OCI-LY7 (cell line): ENCODE results near the gene SYNGAP1. TPM values are rescaled to one million over a fixed set of nuclear protein-coding genes. Genes with fewer than 3 reads are reported as not detected.
"Not testable (repeated sequence)": the region's sequence is repeated elsewhere in the genome, so short reads cannot be mapped to it uniquely, and the experiment has no call there.

Experiments used
- Bru-seq: library from RNA; stranded (reverse); fragments of 400-500 nt; gene quantifications from one replicate; lab custom pipeline; 2021; lab: Mats Ljungman, UMichigan
- BruChase-seq, 2 experiments: library from RNA; stranded (reverse); fragments of 400-500 nt; gene quantifications; one replicate each; lab custom pipeline; 2021; lab: Mats Ljungman, UMichigan
- BruUV-seq: library from RNA; stranded (reverse); fragments of 400-500 nt; replicated peaks from 2 replicates; lab custom pipeline; 2021; lab: Mats Ljungman, UMichigan
- CTCF ChIA-PET: fragments of 300-600 bp; sonication (Branson Sonifier 250); formaldehyde crosslinking; loops from one replicate; lab custom pipeline; 2022; ENCODE audit warnings: antibody characterized with exemption; ENCODE audit not compliant: unreplicated experiment; lab: Charles Lee
- POLR2A ChIA-PET: fragments of 300-600 bp; sonication (Branson Sonifier 250); formaldehyde crosslinking; loops from one replicate; lab custom pipeline; 2022; ENCODE audit warnings: antibody characterized with exemption; lab: Charles Lee
- DNase-seq: peaks from one replicate; pipeline ENCODE4 v3.0.0-alpha.2; 2015; ENCODE audit warnings: low spot score
- H2AFZ ChIP-seq: fragments of 200-600 bp; sonication (generic), shearing (Covaris generic); 2 replicates; pipeline ENCODE4 v1.6.1; 2014; ENCODE audit warnings: mild to moderate bottlenecking, antibody characterized with exemption, low read length, moderate library complexity
- H3K27ac ChIP-seq: fragments of 200-600 bp; sonication (generic); 2 replicates; pipeline ENCODE4 v1.5.1; 2014; ENCODE audit warnings: mixed run types, low read depth, mild to moderate bottlenecking, moderate library complexity, low read length, inconsistent platforms; ENCODE audit not compliant: poor library complexity, severe bottlenecking
- H3K36me3 ChIP-seq: fragments of 200-600 bp; sonication (generic); 2 replicates; pipeline ENCODE4 v1.6.1; 2014; ENCODE audit warnings: mild to moderate bottlenecking, antibody characterized with exemption, low read length, moderate library complexity, mixed read lengths; ENCODE audit not compliant: insufficient read depth
- H3K4me1 ChIP-seq: fragments of 200-600 bp; sonication (generic); 2 replicates; pipeline ENCODE4 v1.5.1; 2014; ENCODE audit warnings: mild to moderate bottlenecking, low read length; ENCODE audit not compliant: insufficient read depth, poor library complexity, severe bottlenecking
- H3K4me2 ChIP-seq: fragments of 200-600 bp; sonication (generic); 2 replicates; pipeline ENCODE4 v1.6.1; 2014; ENCODE audit warnings: mild to moderate bottlenecking, low read length
- H3K4me3 ChIP-seq: fragments of 200-600 bp; sonication (generic); 2 replicates; pipeline ENCODE4 v1.5.1; 2014; ENCODE audit warnings: mild to moderate bottlenecking, low read depth, low read length; ENCODE audit not compliant: poor library complexity, severe bottlenecking
- H3K79me2 ChIP-seq: fragments of 200-600 bp; sonication (generic); 2 replicates; pipeline ENCODE4 v1.6.1; 2016; ENCODE audit warnings: low read depth, mild to moderate bottlenecking, low read length, moderate library complexity, mixed read lengths; ENCODE audit not compliant: insufficient read depth
- H3K9me2 ChIP-seq: fragments of 200-600 bp; sonication (generic); 2 replicates; pipeline ENCODE4 v1.6.1; 2016; ENCODE audit warnings: mild to moderate bottlenecking, low read length, mixed read lengths; ENCODE audit not compliant: insufficient read depth
- H3K9me3 ChIP-seq: fragments of 200-600 bp; sonication (generic); 2 replicates; pipeline ENCODE4 v1.6.1; 2014; ENCODE audit warnings: mild to moderate bottlenecking, mixed run types, low read length, mixed read lengths
- H4K20me1 ChIP-seq: fragments of 200-600 bp; sonication (generic); 2 replicates; pipeline ENCODE4 v1.6.1; 2014; ENCODE audit warnings: mild to moderate bottlenecking, antibody characterized with exemption, low read length, moderate library complexity, mixed read lengths; ENCODE audit not compliant: insufficient read depth
- CTCF ChIP-seq: fragments of 200-600 bp; sonication (generic); conservative IDR thresholded peaks from 2 replicates; pipeline ENCODE4 v1.5.1; 2014; ENCODE audit warnings: mild to moderate bottlenecking, antibody characterized with exemption, low read length, moderate library complexity, mixed read lengths
- EZH2phosphoT487 ChIP-seq: fragments of 200-600 bp; sonication (generic); IDR thresholded peaks from 2 replicates; pipeline ENCODE4 v1.6.1; 2018; ENCODE audit warnings: low read depth, borderline replicate concordance, mild to moderate bottlenecking, mixed run types, antibody characterized with exemption, low read length, moderate library complexity, mixed read lengths
- intact Hi-C: fragments of 100-400 bp; cut with micrococcal nuclease; formaldehyde crosslinking; loops from one replicate; pipeline ENCODE4 v1.10.0; 2022; ENCODE audit not compliant: unreplicated experiment
- long read RNA-seq: library from polyadenylated mRNA; stranded (forward); transcript quantifications from one replicate; pipeline ENCODE4 v2.0.0, GENCODE V29; 2022
- total RNA-seq, 2 experiments: library from RNA; depleted of rRNA in 1 of 2; stranded (reverse); fragments of >200 nt in 1 of 2; shearing (Covaris generic) in 1 of 2; gene quantifications; 2 replicates each; pipeline ENCODE4 v1.2.3, GENCODE V29; 2014 to 2022

Gene SYNGAP1
- total RNA-seq (2014; rRNA removed; shearing (Covaris generic)) (5.4 and 5.6 TPM in 2 replicates), total RNA-seq (2022) (30.7 and 32.3 TPM in 2 replicates), Bru-seq, nascent RNA (percentile 55 among the genes with signal in this experiment), BruChase-seq, experiment 1, labeled RNA remaining after a 6-hour chase (percentile 75 among the genes with signal in this experiment), BruChase-seq, experiment 2, labeled RNA remaining after a 2-hour chase (percentile 65 among the genes with signal in this experiment)
- long read RNA-seq, partial matches to known transcripts, result 0 of 10 reads
- long read RNA-seq, other reads (novel, unspliced or antisense), result 9 of 10 reads

GRCh38 chr6:33419580-33420490, at the start of gene SYNGAP1:
Gene SYNGAP1, plus strand, starts transcription at chr6:33420065. Its CDS starts 200 bp downstream, at chr6:33420265.
- peaks cover 21% of the 10 kb centered on the region; the same call in 1 of the 2 replicates for H3K79me2 ChIP-seq
- H2AFZ ChIP-seq, result peak within 1 kb of the TSS; percentile 45; the same call in 1 of the 2 replicates
- BruUV-seq, result no TSS peak
- peak within 1 kb of the TSS; percentile 76 for H3K27ac ChIP-seq
- H4K20me1 ChIP-seq, result peaks cover 6% of the 10 kb centered on the region; the same call in 1 of the 2 replicates
- H3K9me3 ChIP-seq, result no peaks in the 10 kb centered on the region
- no peaks in the 10 kb centered on the region for H3K9me2 ChIP-seq
- H3K4me3 ChIP-seq, result peak within 1 kb of the TSS; percentile 67
- H3K4me1 ChIP-seq, result peaks cover 48% of the 10 kb centered on the region
- peak; percentile 27 for DNase-seq
- POLR2A ChIA-PET, result interaction anchor here (0.6 to 1.2 kb wide), 2 partner anchors 11 to 95 kb away, joined by 4 to 5 read pairs; no protein-coding TSS in a partner anchor
- intact Hi-C loops, result loop anchor here (2.0 to 10.0 kb wide), 2 partner anchors 151 to 215 kb away; partner anchors contain the start of genes HSD17B8, RING1, RXRB and SLC39A7
- no peak for TF ChIP-seq CTCF
- TF ChIP-seq EZH2phosphoT487, result no peak
- peaks cover 16% of the 10 kb centered on the region for H3K36me3 ChIP-seq
- peak within 1 kb of the TSS; percentile 95 for H3K4me2 ChIP-seq
- CTCF ChIA-PET, result interaction anchor here (1.4 kb wide), 1 partner anchor 102 kb away, joined by 4 read pairs; the partner anchor contains the start of gene ZBTB22

- H2AFZ ChIP-seq, H3K9me2 ChIP-seq, H4K20me1 ChIP-seq, intact Hi-C loops, H3K4me1 ChIP-seq, CTCF ChIA-PET, BruUV-seq, H3K36me3 ChIP-seq, H3K4me2 ChIP-seq, DNase-seq, H3K9me3 ChIP-seq, H3K4me3 ChIP-seq, POLR2A ChIA-PET, H3K27ac ChIP-seq, H3K79me2 ChIP-seq: not testable (repeated sequence)
Observed at GRCh38 chr6:33371901-33372300, 48.0 kb upstream of the SYNGAP1 start.

- H3K9me3 ChIP-seq, result no peaks in the 10 kb centered on the region
- no peak overlapping the region for H3K4me3 ChIP-seq
- H3K36me3 ChIP-seq, result no peaks in the 10 kb centered on the region
- ChIA-PET POLR2A (interaction anchor here (1.6 kb wide), 1 partner anchor 18 kb away, joined by 6 read pairs; no protein-coding TSS in a partner anchor), CTCF (no interaction called here)
- H3K4me1 ChIP-seq, result peaks cover 10% of the 10 kb centered on the region
- TF ChIP-seq CTCF (no peak), EZH2phosphoT487 (no peak)
- BruUV-seq, result no TSS peak
- H3K4me2 ChIP-seq, result no peak overlapping the region
- H3K79me2 ChIP-seq, result no peaks in the 10 kb centered on the region
- no peak overlapping the region for H3K27ac ChIP-seq
- H3K9me2 ChIP-seq, result no peaks in the 10 kb centered on the region
- H2AFZ ChIP-seq, result peak overlapping the region; percentile 66
- no peak for DNase-seq
- intact Hi-C loops, result no loop called here
- no peaks in the 10 kb centered on the region for H4K20me1 ChIP-seq
Observed at GRCh38 chr6:33372526-33373123, 47.2 kb upstream of the SYNGAP1 start.
